H9 (cell line): ENCODE measurements around the gene DSCAM. TPM values are rescaled to one million over a fixed set of nuclear protein-coding genes. Genes with fewer than 3 reads are reported as not detected.

Experiments
- DNase-seq: peaks from one replicate; pipeline ENCODE4 v3.0.0-alpha.2; 2017
- H2AFZ ChIP-seq: one replicate; pipeline ENCODE4 v1.6.1; 2013; ENCODE audit warnings: mild to moderate bottlenecking, low read length, control low read depth, moderate library complexity
- H2AK5ac ChIP-seq: 2 replicates; pipeline ENCODE4 v1.6.1; 2013; ENCODE audit warnings: low read length, control low read depth, mixed read lengths; ENCODE audit not compliant: insufficient read length
- H2BK120ac ChIP-seq: one replicate; pipeline ENCODE4 v1.6.1; 2013; ENCODE audit warnings: low read depth, mild to moderate bottlenecking, low read length, control low read depth, inconsistent platforms; ENCODE audit not compliant: poor library complexity, severe bottlenecking
- H2BK12ac ChIP-seq: 2 replicates; pipeline ENCODE4 v1.6.1; 2013; ENCODE audit warnings: low read length, control low read depth, mixed read lengths, low read depth; ENCODE audit not compliant: insufficient read length
- H2BK15ac ChIP-seq: 2 replicates; pipeline ENCODE4 v1.6.1; 2013; ENCODE audit warnings: low read depth, low read length, control low read depth
- H2BK20ac ChIP-seq: one replicate; pipeline ENCODE4 v1.6.1; 2013; ENCODE audit warnings: low read depth, mild to moderate bottlenecking, low read length, control low read depth, inconsistent platforms; ENCODE audit not compliant: poor library complexity, severe bottlenecking
- H2BK5ac ChIP-seq: 2 replicates; pipeline ENCODE4 v1.6.1; 2013; ENCODE audit warnings: low read length, control low read depth, mixed read lengths; ENCODE audit not compliant: insufficient read length
- H3K14ac ChIP-seq: 2 replicates; pipeline ENCODE4 v1.6.1; 2013; ENCODE audit warnings: low read length, control low read depth; ENCODE audit not compliant: insufficient read depth
- H3K18ac ChIP-seq: 2 replicates; pipeline ENCODE4 v1.6.1; 2013; ENCODE audit warnings: low read depth, mild to moderate bottlenecking, mixed read lengths, low read length, control low read depth; ENCODE audit not compliant: insufficient read length
- H3K23ac ChIP-seq: 2 replicates; pipeline ENCODE4 v1.6.1; 2013; ENCODE audit warnings: low read length, control low read depth, mixed read lengths, low read depth; ENCODE audit not compliant: insufficient read length
- H3K23me2 ChIP-seq: 2 replicates; pipeline ENCODE4 v1.6.1; 2013; ENCODE audit warnings: low read depth, mild to moderate bottlenecking, mixed read lengths, low read length, control low read depth; ENCODE audit not compliant: insufficient read length, poor library complexity, severe bottlenecking
- H3K27ac ChIP-seq: 2 replicates; pipeline ENCODE4 v1.5.1; 2013; ENCODE audit warnings: low read length, control low read depth, mixed read lengths, low read depth; ENCODE audit not compliant: insufficient read length
- H3K27me3 ChIP-seq: 2 replicates; pipeline ENCODE4 v1.6.1; 2013; ENCODE audit warnings: low read length, control low read depth, inconsistent platforms; ENCODE audit not compliant: insufficient read depth
- H3K4ac ChIP-seq: 2 replicates; pipeline ENCODE4 v1.6.1; 2013; ENCODE audit warnings: low read depth, mild to moderate bottlenecking, control low read depth, inconsistent platforms, low read length, moderate library complexity
- H3K4me1 ChIP-seq: 2 replicates; pipeline ENCODE4 v1.6.1; 2013; ENCODE audit warnings: low read length, control low read depth, inconsistent platforms; ENCODE audit not compliant: insufficient read depth
- H3K4me2 ChIP-seq: 2 replicates; pipeline ENCODE4 v1.6.1; 2013; ENCODE audit warnings: low read length, control low read depth, mixed read lengths; ENCODE audit not compliant: insufficient read length, insufficient read depth
- H3K56ac ChIP-seq: 2 replicates; pipeline ENCODE4 v1.6.1; 2013; ENCODE audit warnings: low read depth, mild to moderate bottlenecking, mixed read lengths, low read length, control low read depth; ENCODE audit not compliant: insufficient read length
- H3K79me1 ChIP-seq: 2 replicates; pipeline ENCODE4 v1.6.1; 2013; ENCODE audit warnings: low read depth, mild to moderate bottlenecking, moderate library complexity, low read length, control low read depth, inconsistent platforms; ENCODE audit not compliant: insufficient read depth, poor library complexity, severe bottlenecking
- H3K79me2 ChIP-seq: 2 replicates; pipeline ENCODE4 v1.6.1; 2013; ENCODE audit warnings: low read length, control low read depth, inconsistent platforms; ENCODE audit not compliant: insufficient read depth
- H3K9ac ChIP-seq: 2 replicates; pipeline ENCODE4 v1.6.1; 2013; ENCODE audit warnings: low read length, control low read depth, mixed read lengths; ENCODE audit not compliant: insufficient read length; ENCODE audit errors: extremely low read depth
- H3K9me3 ChIP-seq: one replicate; pipeline ENCODE4 v1.6.1; 2013; ENCODE audit warnings: low read depth, low read length, inconsistent platforms; ENCODE audit not compliant: control insufficient read depth
- H3T11ph ChIP-seq: one replicate; pipeline ENCODE4 v1.6.1; 2013; ENCODE audit warnings: mild to moderate bottlenecking, low read length, control low read depth, inconsistent platforms
- H4K20me1 ChIP-seq: one replicate; pipeline ENCODE4 v1.6.1; 2013; ENCODE audit not compliant: control insufficient read depth, insufficient read length, insufficient read depth
- H4K5ac ChIP-seq: 2 replicates; pipeline ENCODE4 v1.6.1; 2013; ENCODE audit warnings: low read depth, mild to moderate bottlenecking, mixed read lengths, low read length, control low read depth; ENCODE audit not compliant: insufficient read length
- H4K8ac ChIP-seq: replicated peaks from 2 replicates; pipeline ENCODE4 v1.6.1; 2013; ENCODE audit warnings: low read length, control low read depth, mixed read lengths, low read depth; ENCODE audit not compliant: insufficient read length
- H4K91ac ChIP-seq: 2 replicates; pipeline ENCODE4 v1.6.1; 2013; ENCODE audit warnings: low read depth, mild to moderate bottlenecking, moderate library complexity, mixed read lengths, low read length, control low read depth; ENCODE audit not compliant: insufficient read length
- H3K27ac Mint-ChIP-seq, 3 experiments: 2 replicates in 2 of 3; 3 replicates in 1 of 3; pipeline ENCODE4 v1.8.0; 2020 to 2021; ENCODE audit warnings: mixed read lengths in 3 of 3, mild to moderate bottlenecking in 1 of 3, moderate library complexity in 1 of 3
- H3K27me3 Mint-ChIP-seq: 2 replicates; pipeline ENCODE4 v1.8.0; 2021; ENCODE audit warnings: low read depth, mild to moderate bottlenecking, moderate library complexity, mixed read lengths
- H3K36me3 Mint-ChIP-seq, 3 experiments: 2 replicates in 2 of 3; 3 replicates in 1 of 3; pipeline ENCODE4 v1.8.0; 2020 to 2021; ENCODE audit warnings: low read depth in 3 of 3, mixed read lengths in 3 of 3; ENCODE audit not compliant: insufficient read depth in 1 of 3
- H3K4me1 Mint-ChIP-seq, 2 experiments: 2 replicates each; pipeline ENCODE4 v1.8.0; 2020; ENCODE audit warnings: mixed read lengths in 2 of 2
- H3K4me3 Mint-ChIP-seq, 2 experiments: 2 replicates in 1 of 2; 3 replicates in 1 of 2; pipeline ENCODE4 v1.8.0; 2020 to 2021; ENCODE audit warnings: mild to moderate bottlenecking in 2 of 2, mixed read lengths in 2 of 2, moderate library complexity in 1 of 2
- H3K9me3 Mint-ChIP-seq, 2 experiments: 2 replicates in 1 of 2; 3 replicates in 1 of 2; pipeline ENCODE4 v1.8.0; 2020; ENCODE audit warnings: mild to moderate bottlenecking in 2 of 2, mixed read lengths in 2 of 2, moderate library complexity in 1 of 2
- CTCF ChIP-seq: fragments of 200-600 bp; sonication (generic); conservative IDR thresholded peaks from 3 replicates; pipeline ENCODE4 v1.8.0; 2021; ENCODE audit warnings: antibody characterized with exemption, mild to moderate bottlenecking
- WGBS: extraction: QIAGEN DNeasy Blood & Tissue Kit; methylation state at CpG from one replicate; pipeline ENCODE4 v1.1.7; 2013; ENCODE audit warnings: missing lambda C conversion rate, low lambda C conversion rate, mixed read lengths; ENCODE audit not compliant: insufficient read length; ENCODE audit errors: extremely low coverage; 5-methylcytosine and 5-hydroxymethylcytosine counted together
- total RNA-seq: library from RNA; stranded (reverse); gene quantifications from 2 replicates; pipeline ENCODE4 v1.2.1, GENCODE V29; 2021

Gene DSCAM
- total RNA-seq, 1 experiment from 2014 or later = 0.17 TPM

- H3K23ac ChIP-seq = no peak overlapping the region
Measured at GRCh38 chr21:40766381-40766780, 80.6 kb downstream of the DSCAM start.

More at GRCh38 chr21:40766381-40766780, 80.6 kb downstream of the DSCAM start:
- Histone ChIP-seq H3K27ac (no peak overlapping the region), H3K27me3 (no peaks in the 10 kb centered on the region), H4K91ac (no peak overlapping the region), H2BK5ac (no peak overlapping the region), H2BK12ac (no peak overlapping the region), H3K9me3 (no peaks in the 10 kb centered on the region), H2AFZ (no peak overlapping the region), H3K23me2 (no peaks in the 10 kb centered on the region), H3K56ac (no peak overlapping the region), H3K4me2 (no peak overlapping the region), H3K14ac (no peak overlapping the region), H3K18ac (no peak overlapping the region), H4K5ac (no peak overlapping the region), H3K9ac (no peak overlapping the region), H4K8ac (no peak overlapping the region), H2AK5ac (no peak overlapping the region), H3K79me2 (no peaks in the 10 kb centered on the region), H2BK20ac (no peak overlapping the region), H4K20me1 (no peaks in the 10 kb centered on the region), H2BK15ac (no peak overlapping the region), H3K4ac (no peak overlapping the region), H2BK120ac (no peak overlapping the region), H3T11ph (no peak overlapping the region), H3K79me1 (no peaks in the 10 kb centered on the region), H3K4me1 (no peaks in the 10 kb centered on the region)
- TF ChIP-seq CTCF = no peak
- Mint-ChIP-seq H3K27me3 (no peaks in the 10 kb centered on the region), H3K4me3 (no peak overlapping the region), H3K36me3 (0 out of 7 replicates have a peak, but pooled peaks cover 0 to 2% (median 0%) of the 10 kb centered on the region in 3 experiments), H3K27ac (no peak overlapping the region), H3K9me3 (no peaks in the 10 kb centered on the region), H3K4me1 (peaks cover 0 to 3% of the 10 kb centered on the region in 2 experiments; a peak in 1 of 4 replicates)
- no peak for DNase-seq
- WGBS = no CpG with 5 or more reads among the region's 1 CpG
